Measurements from ENCODE around the gene COL4A2.

COL4A2 gene

GRCh38 chr13:110431425-110432294, 124.6 kb downstream of the COL4A2 start:
- H3K27ac ChIP-seq: no peak overlapping the region
- no peak overlapping the region for H3K4me3 ChIP-seq (IDR thresholded peaks at IDR 0.05; ENCODE audit: insufficient read depth, low read depth, low read length)
- no peaks in the 10 kb centered on the region for H3K79me2 ChIP-seq (ENCODE audit: insufficient read depth, low read depth)
- H2AFZ ChIP-seq (ENCODE audit: low read depth): no peak overlapping the region
- no peaks in the 10 kb centered on the region for H3K27me3 ChIP-seq (ENCODE audit: insufficient read depth, low read depth)
- TF ChIP-seq, protein P1, sequence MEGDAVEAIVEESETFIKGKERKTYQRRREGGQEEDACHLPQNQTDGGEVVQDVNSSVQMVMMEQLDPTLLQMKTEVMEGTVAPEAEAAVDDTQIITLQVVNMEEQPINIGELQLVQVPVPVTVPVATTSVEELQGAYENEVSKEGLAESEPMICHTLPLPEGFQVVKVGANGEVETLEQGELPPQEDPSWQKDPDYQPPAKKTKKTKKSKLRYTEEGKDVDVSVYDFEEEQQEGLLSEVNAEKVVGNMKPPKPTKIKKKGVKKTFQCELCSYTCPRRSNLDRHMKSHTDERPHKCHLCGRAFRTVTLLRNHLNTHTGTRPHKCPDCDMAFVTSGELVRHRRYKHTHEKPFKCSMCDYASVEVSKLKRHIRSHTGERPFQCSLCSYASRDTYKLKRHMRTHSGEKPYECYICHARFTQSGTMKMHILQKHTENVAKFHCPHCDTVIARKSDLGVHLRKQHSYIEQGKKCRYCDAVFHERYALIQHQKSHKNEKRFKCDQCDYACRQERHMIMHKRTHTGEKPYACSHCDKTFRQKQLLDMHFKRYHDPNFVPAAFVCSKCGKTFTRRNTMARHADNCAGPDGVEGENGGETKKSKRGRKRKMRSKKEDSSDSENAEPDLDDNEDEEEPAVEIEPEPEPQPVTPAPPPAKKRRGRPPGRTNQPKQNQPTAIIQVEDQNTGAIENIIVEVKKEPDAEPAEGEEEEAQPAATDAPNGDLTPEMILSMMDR (conservative IDR thresholded peaks at IDR 0.05; ENCODE audit: low read depth, low read length): no peak
- H3K36me3 ChIP-seq (ENCODE audit: insufficient read depth): no peaks in the 10 kb centered on the region
- H4K20me1 ChIP-seq (ENCODE audit: insufficient read depth): no peaks in the 10 kb centered on the region
- no peak overlapping the region for H3K9ac ChIP-seq
- H3K4me2 ChIP-seq: no peak overlapping the region
- H3K4me1 ChIP-seq (ENCODE audit: low read depth, poor library complexity, severe bottlenecking): no peaks in the 10 kb centered on the region

DNA sequence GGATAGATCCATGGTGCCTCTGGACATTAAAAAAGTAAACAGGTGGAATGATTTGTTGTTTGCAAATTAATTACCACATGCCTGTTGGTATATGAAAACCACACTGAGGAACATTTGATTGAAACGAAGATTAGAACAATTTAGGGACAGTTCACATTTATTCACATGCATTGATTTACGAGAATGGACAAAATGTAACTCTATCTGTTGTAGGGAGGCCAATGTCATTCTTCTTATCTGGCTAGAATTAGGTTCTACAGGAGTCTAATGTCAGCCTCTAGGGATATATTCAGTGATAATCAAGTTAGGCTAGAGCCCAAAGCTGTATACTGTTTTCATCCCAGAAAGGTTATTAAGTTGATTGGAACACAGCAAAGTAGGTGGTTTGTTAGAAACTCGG, 125.4 kb downstream of the COL4A2 start:
- no peaks in the 10 kb centered on the region for H4K20me1 ChIP-seq (ENCODE audit: insufficient read depth)
- H3K4me3 ChIP-seq (IDR thresholded peaks at IDR 0.05; ENCODE audit: insufficient read depth, low read depth, low read length): no peak overlapping the region
- H3K36me3 ChIP-seq (ENCODE audit: insufficient read depth): no peaks in the 10 kb centered on the region
- no peak overlapping the region for H3K27ac ChIP-seq
- H3K4me1 ChIP-seq (ENCODE audit: low read depth, poor library complexity, severe bottlenecking): no peaks in the 10 kb centered on the region
- TF ChIP-seq, protein P1 (conservative IDR thresholded peaks at IDR 0.05; ENCODE audit: low read depth, low read length): no peak
- no peak overlapping the region for H2AFZ ChIP-seq (ENCODE audit: low read depth)
- H3K79me2 ChIP-seq (ENCODE audit: insufficient read depth, low read depth): no peaks in the 10 kb centered on the region
- H3K4me2 ChIP-seq: no peak overlapping the region
- no peak overlapping the region for H3K9ac ChIP-seq
- H3K27me3 ChIP-seq (ENCODE audit: insufficient read depth, low read depth): no peaks in the 10 kb centered on the region

- H4K20me1 ChIP-seq (ENCODE audit: insufficient read depth): no peaks in the 10 kb centered on the region
- no peak overlapping the region for H3K4me3 ChIP-seq (IDR thresholded peaks at IDR 0.05; ENCODE audit: insufficient read depth, low read depth, low read length)
- H3K27ac ChIP-seq: no peak overlapping the region
- no peak overlapping the region for H3K4me2 ChIP-seq
- H3K4me1 ChIP-seq (ENCODE audit: low read depth, poor library complexity, severe bottlenecking): no peaks in the 10 kb centered on the region
- no peaks in the 10 kb centered on the region for H3K36me3 ChIP-seq (ENCODE audit: insufficient read depth)
- TF ChIP-seq, protein P1 (conservative IDR thresholded peaks at IDR 0.05; ENCODE audit: low read depth, low read length): no peak
- H3K9ac ChIP-seq: no peak overlapping the region
- no peak overlapping the region for H2AFZ ChIP-seq (ENCODE audit: low read depth)
- H3K79me2 ChIP-seq (ENCODE audit: insufficient read depth, low read depth): no peaks in the 10 kb centered on the region
- no peaks in the 10 kb centered on the region for H3K27me3 ChIP-seq (ENCODE audit: insufficient read depth, low read depth)
Observed at GRCh38 chr13:110433014-110433413, 125.9 kb downstream of the COL4A2 start.

DNA sequence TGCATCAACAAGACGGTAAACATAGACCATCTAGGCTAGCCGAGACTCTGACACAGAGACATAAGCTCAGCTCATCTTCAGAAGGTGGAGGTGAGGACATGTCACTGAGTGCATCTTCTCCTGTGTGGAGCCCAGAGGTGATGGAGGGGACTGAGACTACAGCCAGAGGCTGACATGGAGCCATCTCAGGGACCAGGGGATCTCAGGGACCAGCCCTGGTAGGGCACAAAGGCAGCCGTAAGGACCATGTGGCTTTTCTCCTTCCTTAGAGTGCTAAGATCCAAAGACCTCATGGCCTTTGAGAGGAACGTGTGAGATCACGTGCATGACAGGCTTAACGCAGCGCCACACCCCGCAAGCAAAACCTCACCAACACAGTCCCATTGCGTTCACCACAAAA, 127.5 kb downstream of the COL4A2 start:
- TF ChIP-seq, protein P1 (conservative IDR thresholded peaks at IDR 0.05; ENCODE audit: low read depth, low read length): no peak
- Histone ChIP-seq H3K4me2 (no peak overlapping the region), H3K27me3 (ENCODE audit: insufficient read depth, low read depth) (no peaks in the 10 kb centered on the region), H3K36me3 (ENCODE audit: insufficient read depth) (no peaks in the 10 kb centered on the region), H2AFZ (ENCODE audit: low read depth) (no peak overlapping the region), H3K9ac (no peak overlapping the region), H3K4me1 (ENCODE audit: low read depth, poor library complexity, severe bottlenecking) (no peaks in the 10 kb centered on the region), H3K79me2 (ENCODE audit: insufficient read depth, low read depth) (no peaks in the 10 kb centered on the region), H3K4me3 (IDR thresholded peaks at IDR 0.05; ENCODE audit: insufficient read depth, low read depth, low read length) (no peak overlapping the region), H3K27ac (no peak overlapping the region), H4K20me1 (ENCODE audit: insufficient read depth) (no peaks in the 10 kb centered on the region)
